Measurements from ENCODE around the gene GPS1. TPM values are rescaled to one million over a fixed set of nuclear protein-coding genes. Genes with fewer than 3 reads are reported as not detected.

GPS1 gene
- total RNA-seq, 3 donors from 2014 or later (not counting 1 experiment from before 2014, with no cell fraction given): 78.9 to 87.6 (median 85.3) TPM

DNA sequence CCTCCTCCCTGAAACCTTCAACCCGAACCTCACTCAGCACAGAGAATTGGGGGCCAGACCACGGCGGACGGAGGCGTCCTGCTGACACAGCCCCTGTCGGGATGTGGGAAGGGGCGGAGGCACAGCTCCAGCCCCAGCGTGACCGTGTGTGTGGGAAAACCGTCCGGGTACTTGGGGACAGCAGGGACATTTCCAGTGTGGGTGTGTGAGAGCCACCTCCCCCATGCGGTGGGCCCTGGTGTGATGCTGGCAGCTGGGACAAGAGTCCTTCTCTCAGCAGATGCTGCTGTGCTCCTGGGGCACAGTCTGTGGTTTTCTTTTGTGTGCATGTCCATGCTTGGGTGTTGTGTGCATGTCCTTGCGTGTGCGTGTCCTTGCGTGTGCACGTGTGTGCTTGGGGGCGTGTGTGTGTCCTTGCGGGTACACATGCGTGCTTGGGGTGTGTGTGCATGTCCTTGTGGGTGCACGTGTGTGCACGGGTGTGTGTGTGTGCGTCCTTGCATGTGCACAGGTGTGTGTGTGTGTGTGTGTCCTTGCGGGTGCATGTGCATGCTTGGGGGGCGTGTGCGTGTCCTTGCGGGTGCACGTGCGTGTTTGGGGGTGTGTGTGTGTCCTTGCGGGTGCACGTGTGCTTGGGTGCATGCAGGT lies 45.9 kb upstream of the GPS1 start:
- TF ChIP-seq, protein P1, sequence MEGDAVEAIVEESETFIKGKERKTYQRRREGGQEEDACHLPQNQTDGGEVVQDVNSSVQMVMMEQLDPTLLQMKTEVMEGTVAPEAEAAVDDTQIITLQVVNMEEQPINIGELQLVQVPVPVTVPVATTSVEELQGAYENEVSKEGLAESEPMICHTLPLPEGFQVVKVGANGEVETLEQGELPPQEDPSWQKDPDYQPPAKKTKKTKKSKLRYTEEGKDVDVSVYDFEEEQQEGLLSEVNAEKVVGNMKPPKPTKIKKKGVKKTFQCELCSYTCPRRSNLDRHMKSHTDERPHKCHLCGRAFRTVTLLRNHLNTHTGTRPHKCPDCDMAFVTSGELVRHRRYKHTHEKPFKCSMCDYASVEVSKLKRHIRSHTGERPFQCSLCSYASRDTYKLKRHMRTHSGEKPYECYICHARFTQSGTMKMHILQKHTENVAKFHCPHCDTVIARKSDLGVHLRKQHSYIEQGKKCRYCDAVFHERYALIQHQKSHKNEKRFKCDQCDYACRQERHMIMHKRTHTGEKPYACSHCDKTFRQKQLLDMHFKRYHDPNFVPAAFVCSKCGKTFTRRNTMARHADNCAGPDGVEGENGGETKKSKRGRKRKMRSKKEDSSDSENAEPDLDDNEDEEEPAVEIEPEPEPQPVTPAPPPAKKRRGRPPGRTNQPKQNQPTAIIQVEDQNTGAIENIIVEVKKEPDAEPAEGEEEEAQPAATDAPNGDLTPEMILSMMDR (IDR thresholded peaks at IDR 0.05): no peak
- Histone ChIP-seq H3K27me3 (ENCODE audit: control insufficient read depth, insufficient read depth, low read length) (no peaks in the 10 kb centered on the region), H3K36me3 (ENCODE audit: control insufficient read depth, insufficient read depth, low read length) (no peaks in the 10 kb centered on the region), H3K4me3 (ENCODE audit: low read length) (no peak overlapping the region), H3K27ac (ENCODE audit: low read length) (no peak overlapping the region), H3K4me1 (ENCODE audit: control insufficient read depth, insufficient read depth, low read length) (no peaks in the 10 kb centered on the region), H3K9me3 (ENCODE audit: control insufficient read depth, insufficient read depth, low read length) (no peaks in the 10 kb centered on the region)
- Mint-ChIP-seq H3K9me3 (no peaks in the 10 kb centered on the region), H3K27ac (no peak overlapping the region), H3K4me3 (no peak overlapping the region), H3K27me3 (ENCODE audit: low read depth in 2 of 2) (no peaks in the 10 kb centered on the region), H3K4me1 (no peaks in the 10 kb centered on the region), H3K36me3 (no peaks in the 10 kb centered on the region)
- ATAC-seq (no peak), DNase-seq (no peak)
- 95% methylated on average over 30 of the region's 30 CpGs for WGBS (ENCODE audit: insufficient coverage)
- intact Hi-C loops (cut with micrococcal nuclease): no loop called here

DNA sequence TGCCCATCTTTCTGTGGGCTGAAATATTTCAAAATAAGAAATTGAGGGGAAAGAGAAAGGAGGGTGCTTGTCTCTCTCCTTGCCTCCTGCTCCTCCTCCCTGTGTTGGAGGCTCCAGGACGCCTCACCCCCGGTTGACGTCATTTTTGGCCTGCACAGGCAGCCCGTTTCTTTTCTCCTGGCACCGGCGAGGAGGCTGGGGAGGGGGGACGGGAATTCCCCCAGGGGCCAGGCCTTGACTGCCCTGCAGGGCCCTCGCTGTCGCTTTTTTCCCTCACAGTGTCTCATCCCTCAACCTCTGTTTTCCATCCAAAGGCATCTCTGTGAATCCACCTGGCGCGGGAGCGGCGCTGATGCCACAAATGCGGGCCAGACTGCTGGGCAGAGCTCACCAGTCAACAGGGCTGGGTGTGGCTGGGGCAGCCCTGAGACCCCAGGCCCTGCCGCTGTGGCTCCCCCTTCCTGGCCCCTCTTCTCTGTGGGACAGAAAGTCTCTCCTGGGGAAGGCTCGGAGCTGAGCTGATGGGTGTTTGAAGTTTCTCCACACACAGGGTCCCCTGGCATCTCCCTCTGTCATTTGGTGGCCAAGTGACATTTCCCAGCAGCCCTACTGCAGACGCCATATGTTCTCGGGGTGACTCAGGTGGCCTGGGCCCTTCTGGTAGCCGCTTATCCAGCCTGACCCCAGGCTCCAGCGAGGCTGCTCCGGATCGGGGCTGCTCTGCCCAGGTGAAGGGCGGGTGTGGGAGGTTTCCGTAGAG lies 45.0 kb upstream of the GPS1 start:
- Mint-ChIP-seq H3K9me3 (no peaks in the 10 kb centered on the region), H3K27ac (no peak overlapping the region), H3K4me3 (no peak overlapping the region), H3K36me3 (no peaks in the 10 kb centered on the region), H3K4me1 (no peaks in the 10 kb centered on the region), H3K27me3 (ENCODE audit: low read depth in 2 of 2) (no peaks in the 10 kb centered on the region)
- Histone ChIP-seq H3K9me3 (ENCODE audit: control insufficient read depth, insufficient read depth, low read length) (no peaks in the 10 kb centered on the region), H3K27me3 (ENCODE audit: control insufficient read depth, insufficient read depth, low read length) (no peaks in the 10 kb centered on the region), H3K27ac (ENCODE audit: low read length) (no peak overlapping the region), H3K4me3 (ENCODE audit: low read length) (no peak overlapping the region), H3K4me1 (ENCODE audit: control insufficient read depth, insufficient read depth, low read length) (no peaks in the 10 kb centered on the region), H3K36me3 (ENCODE audit: control insufficient read depth, insufficient read depth, low read length) (no peaks in the 10 kb centered on the region)
- intact Hi-C loops (cut with micrococcal nuclease): no loop called here
- DNase-seq (no peak), ATAC-seq (no peak)
- 96% methylated on average over 24 of the region's 24 CpGs for WGBS (ENCODE audit: insufficient coverage)
- TF ChIP-seq, protein P1 (IDR thresholded peaks at IDR 0.05): no peak

DNA sequence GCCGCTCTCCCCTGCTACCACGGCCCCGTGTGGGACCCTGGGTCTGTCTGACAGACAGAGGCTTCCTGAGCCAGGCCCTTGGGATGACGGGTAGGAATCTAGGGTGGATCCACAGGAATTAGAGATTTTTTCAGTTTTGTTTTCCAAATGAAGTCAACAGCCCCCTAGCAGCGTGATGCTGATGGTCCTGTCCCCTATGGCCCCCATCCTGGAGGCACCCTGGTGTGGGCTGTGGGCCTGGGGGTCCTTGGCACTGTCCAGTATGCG lies 44.5 kb upstream of the GPS1 start:
- Histone ChIP-seq H3K9me3 (ENCODE audit: control insufficient read depth, insufficient read depth, low read length) (no peaks in the 10 kb centered on the region), H3K27me3 (ENCODE audit: control insufficient read depth, insufficient read depth, low read length) (no peaks in the 10 kb centered on the region), H3K4me1 (ENCODE audit: control insufficient read depth, insufficient read depth, low read length) (no peaks in the 10 kb centered on the region), H3K27ac (ENCODE audit: low read length) (no peak overlapping the region), H3K36me3 (ENCODE audit: control insufficient read depth, insufficient read depth, low read length) (no peaks in the 10 kb centered on the region), H3K4me3 (ENCODE audit: low read length) (no peak overlapping the region)
- Mint-ChIP-seq H3K4me3 (no peak overlapping the region), H3K27me3 (ENCODE audit: low read depth in 2 of 2) (no peaks in the 10 kb centered on the region), H3K27ac (no peak overlapping the region), H3K4me1 (no peaks in the 10 kb centered on the region), H3K9me3 (no peaks in the 10 kb centered on the region), H3K36me3 (no peaks in the 10 kb centered on the region)
- intact Hi-C loops (cut with micrococcal nuclease): no loop called here
- no peak for ATAC-seq
- no peak for DNase-seq
- WGBS (ENCODE audit: insufficient coverage): 91% methylated on average over 6 of the region's 6 CpGs
- TF ChIP-seq, protein P1 (IDR thresholded peaks at IDR 0.05): no peak
